Cardiac muscle cell (in vitro differentiated cells and primary cell): ENCODE measurements around the gene TBL1Y. TPM values are rescaled to one million over a fixed set of nuclear protein-coding genes. Genes with fewer than 3 reads are reported as not detected.

Experiments used
- DNase-seq, 2 donors: peaks; one replicate each; pipeline versions ENCODE4 v3.0.0 to v3.0.0-alpha.2; 2010 to 2017; ENCODE audit warnings: low read depth in 1 of 2, low spot score in 1 of 2
- H3K27ac ChIP-seq: fragments of 200-600 bp; sonication (generic); 2 replicates; pipeline ENCODE4 v1.5.1; 2016
- H3K27me3 ChIP-seq: fragments of 200-600 bp; sonication (generic); 2 replicates; pipeline ENCODE4 v1.6.0; 2016; ENCODE audit warnings: control low read depth
- H3K36me3 ChIP-seq: fragments of 200-600 bp; sonication (generic); 2 replicates; pipeline ENCODE4 v1.5.1; 2016; ENCODE audit warnings: control low read depth
- H3K4me1 ChIP-seq: fragments of 200-600 bp; sonication (generic); 2 replicates; pipeline ENCODE4 v1.8.1; 2017; ENCODE audit warnings: low read depth, mild to moderate bottlenecking, mixed run types
- H3K4me3 ChIP-seq: fragments of 200-600 bp; sonication (generic); 2 replicates; pipeline ENCODE4 v1.5.1; 2016; ENCODE audit warnings: mild to moderate bottlenecking
- H3K9me3 ChIP-seq: fragments of 200-600 bp; sonication (generic); 2 replicates; pipeline ENCODE4 v1.5.1; 2017; ENCODE audit warnings: low read depth, mild to moderate bottlenecking, control low read depth
- polyA plus RNA-seq: library from polyadenylated mRNA; unstranded; fragments of >200 nt; fragmentation: Nextera tagmentation; extraction: Ambion mirVana; gene quantifications from 2 replicates; pipeline ENCODE4 v1.2.1, GENCODE V29; 2016
- total RNA-seq: library from RNA; depleted of rRNA; stranded (reverse); fragments of >200 nt; gene quantifications from 2 replicates; pipeline ENCODE4 v1.2.3, GENCODE V29; 2016
- TF ChIP-seq, protein P1 (sequence below): IDR thresholded peaks from 2 replicates; pipeline ENCODE4 v1.5.1; 2012; ENCODE audit warnings: low read depth, mild to moderate bottlenecking, low read length

The TBL1Y gene
- total and polyA plus RNA-seq, 2 experiments from 2014 or later, result not detected

DNA sequence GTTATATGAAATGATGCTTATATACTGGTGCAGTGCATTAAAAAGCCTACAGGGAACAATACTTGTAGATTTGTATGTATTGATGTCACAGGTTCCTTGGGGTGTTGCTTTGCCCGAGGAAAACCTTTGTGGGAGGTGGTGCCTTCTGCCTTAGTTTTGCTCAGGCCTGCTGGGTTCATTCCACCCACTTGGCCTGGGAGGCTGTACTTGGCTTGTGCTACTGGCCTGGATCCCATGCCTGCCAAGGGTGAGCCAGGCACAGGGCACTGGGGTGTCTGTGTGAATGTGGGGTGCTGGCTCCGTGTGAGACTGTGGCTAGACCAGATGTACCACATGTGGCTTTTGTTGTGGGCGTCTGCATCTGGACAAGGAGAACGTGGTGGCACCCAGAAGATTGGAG lies 17.8 kb downstream of the TBL1Y start:
- no peaks in the 10 kb centered on the region for H3K36me3 ChIP-seq
- no peaks in the 10 kb centered on the region for H3K4me1 ChIP-seq
- H3K4me3 ChIP-seq, result no peak overlapping the region
- DNase-seq, result no peak
- H3K9me3 ChIP-seq, result no peaks in the 10 kb centered on the region
- no peaks in the 10 kb centered on the region for H3K27me3 ChIP-seq
- TF ChIP-seq, protein P1, sequence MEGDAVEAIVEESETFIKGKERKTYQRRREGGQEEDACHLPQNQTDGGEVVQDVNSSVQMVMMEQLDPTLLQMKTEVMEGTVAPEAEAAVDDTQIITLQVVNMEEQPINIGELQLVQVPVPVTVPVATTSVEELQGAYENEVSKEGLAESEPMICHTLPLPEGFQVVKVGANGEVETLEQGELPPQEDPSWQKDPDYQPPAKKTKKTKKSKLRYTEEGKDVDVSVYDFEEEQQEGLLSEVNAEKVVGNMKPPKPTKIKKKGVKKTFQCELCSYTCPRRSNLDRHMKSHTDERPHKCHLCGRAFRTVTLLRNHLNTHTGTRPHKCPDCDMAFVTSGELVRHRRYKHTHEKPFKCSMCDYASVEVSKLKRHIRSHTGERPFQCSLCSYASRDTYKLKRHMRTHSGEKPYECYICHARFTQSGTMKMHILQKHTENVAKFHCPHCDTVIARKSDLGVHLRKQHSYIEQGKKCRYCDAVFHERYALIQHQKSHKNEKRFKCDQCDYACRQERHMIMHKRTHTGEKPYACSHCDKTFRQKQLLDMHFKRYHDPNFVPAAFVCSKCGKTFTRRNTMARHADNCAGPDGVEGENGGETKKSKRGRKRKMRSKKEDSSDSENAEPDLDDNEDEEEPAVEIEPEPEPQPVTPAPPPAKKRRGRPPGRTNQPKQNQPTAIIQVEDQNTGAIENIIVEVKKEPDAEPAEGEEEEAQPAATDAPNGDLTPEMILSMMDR, result no peak
- H3K27ac ChIP-seq, result no peak overlapping the region

DNA sequence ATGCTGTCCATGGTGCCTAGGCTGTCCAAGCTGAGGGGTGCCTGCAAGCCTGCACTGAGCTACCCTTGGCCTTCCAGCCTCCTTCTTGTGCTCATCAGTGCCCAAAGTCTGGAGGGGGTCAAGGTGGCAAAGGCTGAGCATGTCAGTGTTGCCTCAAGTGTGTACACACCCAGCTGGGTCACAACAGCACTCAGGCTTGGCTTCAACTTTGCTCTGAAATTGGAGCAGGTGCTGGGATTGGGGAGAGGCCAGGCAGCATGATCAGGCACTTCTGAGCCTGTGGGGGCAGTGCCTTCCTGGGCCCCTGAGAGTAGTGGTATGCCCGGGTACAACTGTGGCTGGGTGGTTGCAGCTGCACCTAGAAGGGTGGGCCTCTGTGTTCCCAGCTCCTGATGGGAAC lies 18.7 kb downstream of the TBL1Y start:
- H3K4me1 ChIP-seq, result no peaks in the 10 kb centered on the region
- H3K27me3 ChIP-seq, result no peaks in the 10 kb centered on the region
- H3K9me3 ChIP-seq, result no peaks in the 10 kb centered on the region
- no peaks in the 10 kb centered on the region for H3K36me3 ChIP-seq
- no peak overlapping the region for H3K27ac ChIP-seq
- DNase-seq, result no peak
- no peak overlapping the region for H3K4me3 ChIP-seq
- TF ChIP-seq, protein P1, result no peak

DNA sequence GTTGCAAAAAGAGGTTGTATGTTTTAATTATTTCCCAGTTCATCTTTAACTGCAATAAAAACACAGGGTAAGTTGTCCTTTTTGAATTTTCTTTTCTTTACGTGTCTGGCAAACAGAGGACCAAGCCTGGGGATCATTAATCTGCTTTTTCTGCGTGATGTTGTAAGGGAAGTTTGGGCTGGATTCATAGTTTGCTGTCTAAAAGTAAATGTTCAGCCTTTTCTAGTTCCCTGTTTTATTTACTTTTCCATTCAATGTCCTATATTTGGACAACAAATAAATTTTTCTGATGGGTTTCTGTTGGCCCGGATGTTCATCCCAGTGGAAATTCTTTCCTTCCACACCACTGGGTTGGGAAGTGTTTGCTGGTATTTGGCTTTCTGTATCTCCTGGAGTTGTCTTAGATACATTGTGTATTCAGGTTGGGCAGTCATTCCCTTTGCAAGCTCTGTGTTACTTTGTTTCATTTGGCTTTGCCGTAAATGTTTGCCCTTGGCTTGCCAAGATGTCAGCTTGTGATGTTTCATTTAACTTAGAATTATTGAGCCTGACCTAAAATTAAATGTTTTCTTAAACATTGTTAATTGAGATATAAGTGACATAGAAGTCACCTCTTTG lies 21.4 kb downstream of the TBL1Y start:
- no peaks in the 10 kb centered on the region for H3K27me3 ChIP-seq
- DNase-seq, result no peak
- H3K27ac ChIP-seq, result no peak overlapping the region
- no peaks in the 10 kb centered on the region for H3K4me1 ChIP-seq
- H3K36me3 ChIP-seq, result no peaks in the 10 kb centered on the region
- no peaks in the 10 kb centered on the region for H3K9me3 ChIP-seq
- TF ChIP-seq, protein P1, result no peak
- H3K4me3 ChIP-seq, result no peak overlapping the region

DNA sequence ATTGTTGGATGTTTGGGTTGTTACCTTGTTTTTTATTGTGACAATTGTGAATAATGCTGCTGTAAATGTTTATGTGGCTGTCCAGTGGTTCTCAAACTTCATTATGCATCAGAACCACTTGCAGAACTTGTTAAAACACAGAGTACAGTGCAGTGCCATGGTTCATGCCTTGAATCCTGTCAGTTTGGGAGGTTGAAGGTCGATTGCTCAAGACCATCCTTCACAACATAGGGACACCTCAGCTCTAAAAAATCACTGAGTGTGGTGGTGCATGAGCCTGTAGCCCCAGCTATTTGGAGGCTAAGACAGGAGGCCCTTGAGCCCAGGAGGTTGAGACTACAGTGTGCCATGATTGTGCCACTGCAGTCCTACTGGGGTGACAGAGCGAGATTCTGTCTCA lies 25.0 kb downstream of the TBL1Y start:
- TF ChIP-seq, protein P1, result no peak
- no peak overlapping the region for H3K27ac ChIP-seq
- no peaks in the 10 kb centered on the region for H3K27me3 ChIP-seq
- no peaks in the 10 kb centered on the region for H3K4me1 ChIP-seq
- H3K9me3 ChIP-seq, result no peaks in the 10 kb centered on the region
- H3K4me3 ChIP-seq, result no peak overlapping the region
- DNase-seq, result no peak
- H3K36me3 ChIP-seq, result no peaks in the 10 kb centered on the region

DNA sequence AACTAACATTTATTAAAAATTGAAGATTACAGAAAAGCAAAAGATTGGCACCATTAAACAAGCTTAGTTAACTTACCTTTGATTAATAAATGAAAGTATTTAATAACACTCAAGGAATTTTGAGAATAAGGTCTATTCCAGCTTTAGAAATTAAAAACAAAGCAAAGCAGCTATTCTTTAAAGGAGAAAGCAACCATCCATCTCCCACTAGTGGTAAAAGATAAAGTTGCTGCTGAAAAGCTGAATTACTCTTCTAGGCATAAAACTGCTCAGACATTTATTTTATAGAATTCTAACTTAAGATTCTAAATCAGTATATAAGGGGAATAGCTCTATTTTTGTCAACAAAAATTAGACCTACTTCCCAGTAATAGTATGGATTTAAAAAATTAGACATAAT lies 37.2 kb downstream of the TBL1Y start:
- Histone ChIP-seq H3K9me3 (no peaks in the 10 kb centered on the region), H3K27me3 (no peaks in the 10 kb centered on the region), H3K36me3 (no peaks in the 10 kb centered on the region), H3K4me1 (no peaks in the 10 kb centered on the region), H3K4me3 (no peak overlapping the region), H3K27ac (no peak overlapping the region)
- no peak for DNase-seq
- TF ChIP-seq, protein P1, result no peak
